Fibroblast of pulmonary artery (primary cell): Measurements from ENCODE around the gene CCDC12.

ENCODE experiments used
- DNase-seq: peaks from one replicate; pipeline ENCODE4 v3.0.0-alpha.2; 2010; ENCODE audit warnings: low read depth
- H3K4me3 ChIP-seq: replicated peaks from 2 replicates; pipeline ENCODE4 v1.5.1; 2011; ENCODE audit warnings: low read depth, mild to moderate bottlenecking, control low read depth, low read length, moderate library complexity
- TF ChIP-seq, protein P1 (sequence below): IDR thresholded peaks from 2 replicates; pipeline ENCODE4 v1.5.1; 2011; ENCODE audit warnings: mild to moderate bottlenecking, control low read depth, low read length, inconsistent platforms; ENCODE audit errors: missing control alignments

CCDC12 gene

DNA sequence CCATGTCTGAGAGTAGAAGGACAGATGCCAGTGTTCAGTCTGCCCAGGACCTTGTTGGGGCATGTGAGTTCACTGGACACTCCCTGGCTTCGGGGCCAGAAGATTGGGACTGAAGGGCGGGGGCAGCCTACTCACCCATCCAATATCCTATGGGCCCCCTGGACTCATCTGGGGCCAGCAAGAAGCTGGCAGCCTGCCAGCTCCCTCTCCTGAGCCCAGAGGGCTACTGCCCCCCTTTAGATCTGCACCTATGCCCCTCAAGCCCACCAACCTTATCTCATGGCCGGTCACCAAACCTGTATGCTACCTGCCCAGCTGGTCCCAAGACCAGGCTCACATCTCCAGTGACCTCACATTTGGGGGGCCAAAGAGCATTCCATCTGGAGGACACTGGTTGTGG is 90.9 kb downstream of the CCDC12 start:
- DNase-seq: no peak
- TF ChIP-seq, protein P1, sequence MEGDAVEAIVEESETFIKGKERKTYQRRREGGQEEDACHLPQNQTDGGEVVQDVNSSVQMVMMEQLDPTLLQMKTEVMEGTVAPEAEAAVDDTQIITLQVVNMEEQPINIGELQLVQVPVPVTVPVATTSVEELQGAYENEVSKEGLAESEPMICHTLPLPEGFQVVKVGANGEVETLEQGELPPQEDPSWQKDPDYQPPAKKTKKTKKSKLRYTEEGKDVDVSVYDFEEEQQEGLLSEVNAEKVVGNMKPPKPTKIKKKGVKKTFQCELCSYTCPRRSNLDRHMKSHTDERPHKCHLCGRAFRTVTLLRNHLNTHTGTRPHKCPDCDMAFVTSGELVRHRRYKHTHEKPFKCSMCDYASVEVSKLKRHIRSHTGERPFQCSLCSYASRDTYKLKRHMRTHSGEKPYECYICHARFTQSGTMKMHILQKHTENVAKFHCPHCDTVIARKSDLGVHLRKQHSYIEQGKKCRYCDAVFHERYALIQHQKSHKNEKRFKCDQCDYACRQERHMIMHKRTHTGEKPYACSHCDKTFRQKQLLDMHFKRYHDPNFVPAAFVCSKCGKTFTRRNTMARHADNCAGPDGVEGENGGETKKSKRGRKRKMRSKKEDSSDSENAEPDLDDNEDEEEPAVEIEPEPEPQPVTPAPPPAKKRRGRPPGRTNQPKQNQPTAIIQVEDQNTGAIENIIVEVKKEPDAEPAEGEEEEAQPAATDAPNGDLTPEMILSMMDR: no peak
- H3K4me3 ChIP-seq: no peak overlapping the region

DNA sequence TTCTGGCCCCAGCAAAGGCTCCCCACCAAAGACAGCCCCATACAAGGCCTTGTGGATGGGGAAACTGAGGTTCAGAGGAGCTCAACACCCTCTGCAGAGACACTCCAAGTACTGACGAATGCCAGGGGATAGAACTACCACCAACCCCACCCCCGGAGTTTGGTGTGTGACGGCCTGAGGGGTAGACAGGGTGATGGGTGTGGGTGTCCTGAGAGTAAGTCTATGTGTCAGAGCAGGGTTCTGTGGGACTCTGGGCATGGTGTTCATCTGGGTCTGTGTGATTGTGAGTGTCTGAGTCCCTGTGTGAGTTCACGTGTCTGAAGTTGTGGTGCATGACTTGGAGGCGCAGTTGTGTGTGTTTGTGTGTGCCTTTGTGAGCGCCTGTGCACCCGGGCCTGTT is 91.6 kb downstream of the CCDC12 start:
- TF ChIP-seq, protein P1: no peak
- H3K4me3 ChIP-seq: no peak overlapping the region
- DNase-seq: no peak

DNA sequence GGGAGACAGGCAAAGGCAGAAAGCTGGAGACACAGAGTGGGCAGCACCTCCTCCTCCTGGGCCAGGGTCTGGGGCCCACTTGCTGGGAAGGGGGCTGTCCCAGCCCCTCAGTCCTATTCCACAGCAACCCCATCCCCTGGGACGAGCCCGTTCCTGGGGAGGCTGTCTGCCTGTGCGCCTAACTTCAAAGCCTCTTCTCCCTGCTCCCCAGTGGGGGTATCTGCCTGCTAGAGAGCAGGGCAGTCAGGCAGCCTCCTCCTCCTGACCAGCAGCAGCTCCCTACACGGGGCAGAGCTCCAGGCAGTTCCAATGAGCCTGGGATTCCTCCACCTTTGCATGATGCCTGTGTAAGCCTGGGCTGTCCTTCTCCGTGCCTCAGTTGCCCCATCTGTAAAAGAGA is 92.1 kb downstream of the CCDC12 start:
- no peak overlapping the region for H3K4me3 ChIP-seq
- TF ChIP-seq, protein P1: no peak
- DNase-seq: no peak

DNA sequence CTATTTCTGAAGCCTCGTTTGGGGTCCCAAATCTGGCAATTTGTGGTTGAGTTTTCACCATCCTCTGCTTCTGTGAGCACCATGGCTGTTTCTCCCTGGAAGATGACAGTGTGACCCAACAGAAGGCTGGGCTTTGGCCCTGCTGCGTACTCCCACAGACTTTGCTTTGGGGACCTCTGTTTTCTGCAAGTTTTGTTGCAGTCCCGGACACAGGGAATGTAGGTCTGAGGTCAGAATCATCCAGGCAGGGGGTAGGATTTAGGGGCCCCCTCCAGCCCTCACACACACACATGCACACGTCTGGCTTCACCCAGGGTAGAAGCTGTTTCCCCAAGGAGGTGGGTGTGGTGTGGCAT is 92.7 kb downstream of the CCDC12 start:
- TF ChIP-seq, protein P1: no peak
- DNase-seq: no peak
- no peak overlapping the region for H3K4me3 ChIP-seq

DNA sequence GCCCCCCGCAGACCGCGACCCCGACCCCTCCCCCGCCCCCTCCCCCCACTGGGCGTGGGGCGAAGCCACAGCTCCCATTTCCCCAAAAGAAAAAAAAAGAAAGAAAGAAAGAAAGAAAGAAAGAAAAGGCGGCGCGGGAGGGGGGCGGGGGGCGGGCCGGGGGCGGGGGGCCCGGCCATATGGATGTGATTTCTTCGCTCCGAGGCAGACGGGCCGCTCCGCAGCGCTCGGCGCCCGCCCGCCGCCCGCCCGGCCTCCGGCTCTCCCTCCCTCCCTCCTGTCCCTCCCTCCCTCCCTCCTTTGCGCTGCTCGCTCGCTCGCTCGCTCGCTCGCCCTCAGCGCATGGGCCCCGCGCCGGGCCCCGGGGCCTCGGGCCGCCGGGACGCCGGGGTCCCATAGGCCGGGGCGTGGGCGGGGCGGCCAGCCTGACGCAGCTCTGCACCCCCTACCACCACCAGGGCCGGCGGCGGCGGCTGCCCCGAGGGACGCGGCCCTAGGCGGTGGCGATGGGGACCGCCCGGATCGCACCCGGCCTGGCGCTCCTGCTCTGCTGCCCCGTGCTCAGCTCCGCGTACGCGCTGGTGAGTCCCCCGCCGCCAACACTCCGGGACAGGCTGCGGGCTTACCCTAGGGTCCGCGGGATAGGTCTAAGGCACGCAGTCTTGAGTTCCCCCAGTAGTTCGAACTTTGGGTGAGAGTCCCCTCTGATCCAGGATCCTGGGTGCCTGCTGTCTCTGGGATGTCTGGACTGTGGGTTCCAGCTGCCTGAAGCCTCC is 93.3 kb downstream of the CCDC12 start:
- peak; percentile 35 for DNase-seq
- peak overlapping the region; percentile 51 for H3K4me3 ChIP-seq
- TF ChIP-seq, protein P1: no peak

DNA sequence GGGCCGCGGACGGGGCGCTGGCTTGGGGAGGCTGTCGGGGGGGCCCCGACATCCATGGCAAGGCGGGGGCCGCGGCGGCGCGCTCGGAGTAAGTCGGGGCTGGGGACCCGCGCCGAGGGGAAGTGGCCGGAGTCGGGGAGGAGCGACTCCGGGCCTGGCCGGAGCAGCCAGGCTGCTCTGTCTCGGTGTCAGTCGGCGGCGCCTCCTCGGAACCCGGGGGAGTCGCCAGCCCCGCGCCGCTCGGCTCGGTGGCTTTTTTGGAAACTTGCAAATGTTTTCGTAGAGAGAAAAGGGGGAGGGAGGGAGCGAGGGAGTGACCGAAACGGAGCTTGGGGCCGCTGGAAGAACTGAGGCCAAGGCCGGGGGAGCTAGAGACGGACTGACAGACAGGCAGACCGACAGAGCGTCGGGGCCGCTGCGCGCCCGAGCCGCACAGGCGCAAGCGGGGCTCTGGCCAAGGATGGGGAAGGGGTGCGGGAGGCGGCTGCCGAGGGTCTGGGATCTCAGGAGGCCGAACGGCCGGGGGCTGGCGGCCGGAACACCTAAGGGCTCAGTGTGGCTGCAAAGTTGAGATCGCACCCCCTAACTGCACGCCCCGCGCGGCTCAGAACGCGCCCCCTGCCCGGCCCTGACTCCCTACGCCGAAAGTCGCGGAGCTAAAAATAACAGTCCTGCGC is 94.0 kb downstream of the CCDC12 start:
- TF ChIP-seq, protein P1: no peak
- peak; percentile 44 for DNase-seq
- H3K4me3 ChIP-seq: peak overlapping the region; percentile 51
